HG03520 (cell line): Measurements from ENCODE around the gene IL1A.

ENCODE experiments used
- ATAC-seq: cut with Tn5 transposase; IDR thresholded peaks from one replicate; pipeline ENCODE4 v1.9.1; 2021; ENCODE audit warnings: mild to moderate bottlenecking, moderate library complexity; ENCODE audit not compliant: unreplicated experiment

IL1A gene

DNA sequence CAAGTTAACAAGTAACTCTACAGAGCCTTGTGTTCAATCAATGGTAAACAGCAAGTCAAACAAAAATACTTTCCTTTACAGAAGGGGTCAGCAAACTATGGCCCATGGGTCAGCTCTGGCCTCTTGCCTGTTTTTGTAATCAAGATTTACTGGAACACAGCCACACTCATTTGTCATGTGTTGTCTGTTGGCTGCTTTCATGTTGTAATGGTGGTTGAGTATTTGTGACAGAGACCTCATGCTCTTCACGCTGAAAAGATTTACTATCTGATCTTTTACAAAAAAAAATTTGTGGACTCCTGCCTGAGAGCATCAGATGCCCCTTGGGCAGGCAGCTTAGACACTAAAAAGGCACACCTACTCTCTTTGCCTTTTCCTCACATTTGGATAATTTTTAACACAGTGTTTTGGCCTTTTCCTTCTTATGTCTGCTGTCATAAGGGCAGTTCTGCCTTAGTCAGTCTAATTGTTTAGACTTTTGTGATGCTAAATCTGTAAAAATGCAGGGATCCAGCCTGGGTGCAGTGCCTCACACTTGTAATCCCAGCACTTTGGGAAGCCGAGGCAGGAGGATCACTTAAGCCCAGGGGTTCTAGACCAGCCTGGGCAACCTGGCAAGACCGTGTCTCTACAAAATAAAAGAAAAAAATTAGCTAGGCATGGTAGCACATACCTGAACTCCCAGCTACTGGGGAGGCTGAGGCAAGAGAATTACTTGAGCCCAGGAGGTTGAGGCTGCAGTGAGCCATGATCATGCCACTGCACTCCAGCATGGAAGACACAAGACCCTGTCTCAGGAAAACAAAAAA, 34.0 kb upstream of the IL1A start:
- ATAC-seq = no peak

DNA sequence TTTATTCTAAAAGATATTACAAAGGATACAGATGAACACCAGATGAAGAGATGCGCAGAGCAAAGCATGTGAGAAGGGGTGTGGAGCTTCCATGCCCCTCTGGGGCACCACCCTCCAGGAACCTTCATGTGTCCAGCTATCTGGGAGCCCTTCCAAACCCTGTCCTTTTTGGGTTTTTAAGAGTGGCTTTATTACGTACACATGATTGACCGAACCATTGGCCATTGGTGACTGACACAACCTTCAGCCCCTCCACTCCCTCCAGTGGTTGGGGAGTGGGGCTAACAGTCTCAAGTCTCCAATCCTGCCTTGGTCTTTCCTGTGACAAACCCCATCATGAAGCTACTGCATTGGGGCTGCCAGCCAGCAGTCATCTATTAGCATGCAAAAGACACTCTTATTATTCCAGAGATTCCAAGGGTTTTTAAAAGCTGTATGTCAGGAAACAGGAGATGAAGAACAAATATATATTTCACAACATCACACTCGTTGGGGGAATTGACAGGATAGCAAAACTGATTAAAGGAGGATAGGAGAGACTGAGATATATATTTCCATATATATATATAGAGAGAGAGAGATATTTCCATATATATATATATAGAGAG, 32.9 kb upstream of the IL1A start:
- ATAC-seq = no peak

DNA sequence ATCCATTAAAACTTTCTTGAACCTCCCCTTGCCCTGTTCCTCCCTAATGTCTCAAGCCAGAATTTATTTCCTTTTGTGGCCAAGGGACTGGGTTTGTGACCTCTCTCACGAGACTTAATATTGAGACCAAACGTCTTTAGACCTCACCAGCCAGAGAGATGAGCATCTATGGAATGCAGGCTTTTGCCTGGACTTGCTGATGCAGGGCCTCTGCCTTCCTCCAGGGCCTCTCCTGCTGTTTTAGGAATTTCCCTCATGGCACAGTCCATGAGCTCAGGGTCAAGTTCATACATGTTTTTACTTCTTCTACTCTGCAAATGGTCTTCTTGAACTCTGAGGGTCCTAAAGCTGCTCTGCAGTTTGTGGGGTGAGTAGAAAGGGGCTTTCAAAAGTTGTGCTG, 30.0 kb upstream of the IL1A start:
- ATAC-seq = no peak

DNA sequence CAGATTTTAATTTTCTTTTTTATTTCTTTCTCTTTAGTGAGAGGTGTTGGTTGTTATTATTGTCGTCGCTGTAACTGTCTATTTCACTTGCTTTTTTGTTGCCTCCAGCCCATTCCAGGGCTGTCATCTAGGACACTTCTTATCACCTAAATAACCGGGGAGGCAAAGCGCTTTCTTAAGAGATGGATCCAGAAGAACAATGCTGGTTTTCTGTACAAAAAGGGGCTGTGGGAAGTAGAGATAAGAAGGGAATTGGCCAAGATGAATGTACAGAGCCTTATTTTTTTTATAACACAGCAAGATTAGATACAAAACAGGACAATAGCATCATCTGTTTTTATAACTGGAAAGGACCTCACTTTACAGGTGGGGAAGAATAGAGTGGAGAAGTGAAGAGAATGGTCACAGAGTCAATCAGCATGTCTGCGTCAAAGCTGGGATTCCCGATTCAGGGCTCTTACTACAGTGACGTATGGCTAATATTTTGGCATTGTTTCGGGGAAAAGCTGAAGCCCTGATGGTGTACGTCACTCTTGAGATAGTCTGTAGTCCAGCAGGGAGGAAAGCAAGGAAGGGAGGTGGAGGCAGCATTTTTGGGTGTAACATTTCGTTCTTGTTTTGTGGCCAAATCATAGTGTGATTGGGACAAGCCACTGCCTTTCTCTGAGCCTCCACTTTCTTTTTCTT, 29.1 kb upstream of the IL1A start:
- no peak for ATAC-seq

DNA sequence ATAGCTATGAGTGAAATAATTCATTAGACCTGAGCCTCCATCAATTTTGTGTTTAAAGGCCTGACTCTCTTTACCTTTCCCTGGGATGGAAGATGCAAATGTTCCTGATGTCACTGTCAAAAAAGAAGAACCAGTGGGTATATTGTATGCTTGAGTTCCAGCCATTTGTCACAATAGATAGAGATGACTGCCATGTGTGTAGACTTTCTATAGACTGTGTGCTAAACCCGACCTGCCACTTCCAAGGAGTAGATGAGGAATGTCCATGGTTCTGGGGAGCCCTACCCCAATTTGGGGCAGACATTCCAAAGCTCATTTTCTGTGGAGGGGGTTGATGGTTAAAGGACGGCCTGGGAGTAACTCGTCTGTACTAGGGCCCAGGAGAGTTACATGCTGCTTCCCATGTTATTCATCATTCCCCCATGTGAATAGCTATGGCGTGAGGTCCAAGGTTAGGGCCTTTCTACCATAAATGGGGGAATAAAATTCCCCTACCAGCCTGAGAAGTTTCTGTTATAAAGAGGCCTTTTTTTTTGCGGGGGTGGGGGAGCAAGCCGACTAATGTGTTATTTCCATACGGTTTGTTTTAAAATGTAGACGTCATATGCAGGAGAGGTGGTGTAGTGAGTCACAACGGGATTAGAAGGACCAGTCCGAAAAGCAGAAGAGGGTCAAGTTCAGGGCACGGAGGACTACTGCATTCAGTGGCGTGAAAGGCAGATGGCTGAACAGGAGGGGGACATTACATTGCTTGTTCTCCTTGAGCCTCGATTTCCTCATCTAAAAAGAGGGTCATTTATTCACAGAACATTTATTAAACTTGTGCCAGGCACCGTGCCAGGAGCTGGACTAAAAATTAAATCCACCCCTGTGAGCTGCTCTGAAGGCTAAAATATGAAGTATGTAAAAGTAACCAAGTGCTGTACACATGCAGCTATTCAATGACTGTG, 28.3 kb upstream of the IL1A start:
- peak; percentile 55 for ATAC-seq

DNA sequence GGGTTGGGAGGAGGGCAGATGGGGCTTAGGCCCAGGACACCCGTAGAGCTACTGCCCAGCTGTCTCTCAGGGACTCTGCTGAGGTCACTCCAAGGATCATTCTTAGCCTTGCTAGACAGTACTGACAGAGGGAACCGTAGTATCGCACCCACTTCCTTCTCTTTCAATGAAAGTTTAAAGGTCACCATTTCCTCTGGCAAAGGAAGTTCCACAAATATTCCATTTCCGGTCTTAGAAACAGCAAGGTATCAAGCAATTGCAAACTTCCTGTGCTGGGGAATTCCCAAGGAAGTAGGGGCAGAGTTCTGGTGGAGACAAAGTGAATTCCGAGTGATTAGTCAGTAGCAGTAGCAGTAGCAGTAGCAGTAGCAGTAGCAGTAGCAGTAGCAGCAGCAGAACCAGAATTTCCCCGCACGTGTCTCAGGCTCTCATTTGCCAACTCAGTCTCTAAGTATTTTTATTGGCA, 27.6 kb upstream of the IL1A start:
- no peak for ATAC-seq

DNA sequence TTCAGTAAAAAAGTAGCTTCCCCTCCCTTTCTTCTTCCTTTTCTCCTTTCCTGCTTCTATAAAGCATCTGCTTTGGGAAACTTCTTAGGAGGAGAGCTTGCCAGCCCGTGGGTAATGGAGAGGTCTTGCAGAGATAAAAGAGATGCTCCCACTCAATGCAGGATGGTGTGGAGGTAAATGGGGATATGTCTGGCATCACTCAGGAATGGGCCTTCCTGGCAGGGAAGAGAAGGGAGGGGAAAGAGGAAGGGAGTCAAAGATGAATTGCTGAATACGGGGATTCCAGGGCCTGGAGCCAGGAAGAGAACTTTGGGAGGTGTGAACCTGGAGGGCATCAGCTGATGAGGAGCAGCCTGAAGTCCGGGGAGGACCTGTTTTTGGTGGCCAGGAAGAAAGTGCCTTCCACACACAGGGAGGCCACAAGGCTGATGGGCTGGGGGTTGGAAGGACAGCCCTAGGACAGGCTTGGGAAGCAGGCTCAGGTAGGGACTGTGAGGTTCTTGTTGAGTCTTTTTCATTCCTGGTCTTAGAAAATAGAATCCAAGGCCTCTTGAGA, 27.1 kb upstream of the IL1A start:
- no peak for ATAC-seq

DNA sequence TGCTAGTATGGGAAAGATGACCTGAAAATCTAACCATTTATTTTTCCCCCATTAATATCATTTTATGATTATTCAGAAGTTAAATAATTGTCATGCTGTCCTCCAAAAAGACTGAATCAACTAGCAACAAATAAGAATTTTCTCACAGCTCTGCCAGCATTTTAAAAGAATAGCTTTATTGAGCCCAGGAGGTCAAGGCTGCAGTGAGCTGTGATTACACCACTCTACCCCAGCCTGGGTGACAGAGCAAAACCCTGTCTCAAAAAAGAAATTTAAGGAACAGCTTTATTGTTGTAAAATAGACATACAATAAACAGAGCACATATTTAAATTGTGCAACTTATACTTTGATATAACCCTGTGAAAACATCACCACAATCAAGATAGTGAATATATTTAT, 24.8 kb upstream of the IL1A start:
- no peak for ATAC-seq

DNA sequence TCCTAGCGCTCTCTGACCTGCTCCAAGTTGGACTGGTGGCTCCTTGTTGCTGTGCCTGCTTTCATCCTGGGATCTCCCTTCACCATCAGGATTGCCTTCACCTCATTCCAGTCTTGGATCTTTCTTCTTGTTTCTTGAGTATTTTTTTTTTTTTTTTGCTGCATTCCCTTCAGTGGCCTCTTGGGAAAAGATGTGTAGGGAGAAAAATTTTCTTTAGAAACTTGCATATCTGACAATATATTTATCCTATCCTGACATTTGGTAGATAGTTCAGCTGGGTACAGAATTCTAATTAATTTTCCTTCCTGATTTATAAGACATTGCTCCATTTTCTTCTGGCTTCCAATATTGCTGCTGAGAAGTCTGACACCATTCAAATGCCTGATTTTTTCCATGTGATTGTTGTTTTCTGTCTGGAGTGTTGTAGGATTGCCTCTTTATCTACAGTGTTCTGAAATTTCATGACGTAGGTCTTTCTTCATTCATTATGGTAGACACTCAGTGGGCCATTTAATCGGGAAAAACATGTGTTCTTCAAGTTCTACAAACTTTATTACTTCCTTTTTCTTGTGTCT, 23.0 kb upstream of the IL1A start:
- ATAC-seq = no peak

DNA sequence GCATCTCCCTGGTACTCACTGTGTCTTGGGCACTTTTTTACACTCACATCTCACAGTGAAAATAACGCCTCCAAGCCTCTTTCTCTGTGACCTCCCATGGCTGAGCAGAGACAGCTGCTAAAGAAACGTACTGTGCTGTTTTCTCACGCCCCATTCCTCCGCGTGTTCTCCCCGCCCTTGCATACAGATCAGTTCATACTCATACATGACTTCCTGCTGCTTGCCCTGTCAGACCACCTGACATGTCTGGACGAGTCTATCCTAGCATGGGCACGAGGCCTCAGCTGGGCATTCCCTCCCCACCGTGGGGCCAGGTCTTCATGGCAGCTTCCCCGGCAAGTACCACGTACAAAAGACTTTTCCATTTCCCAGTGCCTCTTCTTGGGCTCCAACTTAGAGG, 21.2 kb upstream of the IL1A start:
- peak; percentile 72 for ATAC-seq

DNA sequence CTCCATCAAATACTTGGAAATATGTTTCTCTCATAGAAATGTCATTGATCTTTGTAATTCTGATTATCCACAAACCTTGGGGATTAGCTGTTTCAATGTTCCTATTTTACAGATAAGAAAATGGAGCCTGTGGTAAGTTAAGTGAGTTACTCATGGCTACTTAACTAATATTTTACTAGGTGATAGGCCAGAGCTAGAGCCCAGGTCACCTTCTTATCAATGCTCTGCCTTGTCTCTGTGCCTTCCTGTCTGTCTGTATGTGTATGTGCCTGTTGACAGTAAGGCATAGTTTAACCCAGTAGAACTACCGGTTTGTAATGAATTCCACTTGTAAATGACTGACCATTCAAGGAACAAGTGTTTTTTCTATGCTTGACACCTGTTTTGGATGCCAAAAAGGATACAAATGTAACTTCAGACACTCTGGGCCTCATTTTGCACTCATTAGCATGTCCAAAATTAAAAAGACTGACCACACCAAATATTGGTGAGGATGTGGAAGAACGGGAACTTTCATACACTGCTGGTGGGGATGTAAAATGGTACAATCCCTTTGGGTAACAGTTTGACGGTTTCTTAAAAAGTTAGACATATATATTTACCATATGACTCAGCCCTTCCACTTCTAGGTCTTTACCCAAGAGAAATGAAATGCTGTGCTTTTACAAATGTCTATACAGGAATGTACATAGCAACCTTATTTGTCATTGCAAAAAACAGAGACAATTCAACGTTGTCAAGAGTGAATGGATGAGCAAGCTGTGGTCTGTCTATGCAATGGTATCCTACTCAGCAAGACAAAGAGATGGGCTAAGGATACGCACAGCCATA, 19.6 kb upstream of the IL1A start:
- ATAC-seq = no peak

DNA sequence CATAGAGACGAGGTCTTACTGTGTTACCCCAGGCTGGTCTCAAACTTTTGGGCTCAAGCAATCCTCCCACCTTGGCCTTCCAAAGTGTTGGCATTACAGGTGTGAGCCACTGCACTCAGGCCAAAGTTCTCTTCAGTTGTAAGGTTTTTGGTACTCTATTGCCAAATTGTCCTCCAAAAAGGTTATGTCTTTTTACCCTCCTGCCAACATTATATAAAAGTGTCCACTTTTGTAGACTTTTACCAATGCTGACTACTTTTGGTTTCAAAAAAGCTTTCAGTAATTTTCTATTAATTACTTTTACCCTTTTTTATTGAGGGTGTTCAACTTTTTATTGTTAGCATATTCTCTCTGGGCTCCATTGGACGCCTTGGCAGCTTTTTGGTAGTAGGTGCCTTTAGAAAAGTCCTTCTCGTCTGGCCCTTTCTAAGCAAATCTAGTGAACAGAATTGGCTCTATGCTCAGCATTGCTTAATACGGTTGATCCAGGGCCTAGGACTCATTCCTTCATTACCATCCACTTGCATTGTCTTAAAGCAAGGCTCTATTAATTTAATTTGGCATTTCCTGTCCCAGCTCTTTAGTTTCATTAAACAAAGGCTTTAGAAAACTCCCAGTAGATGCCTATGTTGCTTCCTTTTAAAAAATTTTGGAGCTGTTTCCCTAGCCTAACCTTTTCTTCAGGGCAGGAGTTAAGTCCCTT, 16.7 kb upstream of the IL1A start:
- no peak for ATAC-seq

DNA sequence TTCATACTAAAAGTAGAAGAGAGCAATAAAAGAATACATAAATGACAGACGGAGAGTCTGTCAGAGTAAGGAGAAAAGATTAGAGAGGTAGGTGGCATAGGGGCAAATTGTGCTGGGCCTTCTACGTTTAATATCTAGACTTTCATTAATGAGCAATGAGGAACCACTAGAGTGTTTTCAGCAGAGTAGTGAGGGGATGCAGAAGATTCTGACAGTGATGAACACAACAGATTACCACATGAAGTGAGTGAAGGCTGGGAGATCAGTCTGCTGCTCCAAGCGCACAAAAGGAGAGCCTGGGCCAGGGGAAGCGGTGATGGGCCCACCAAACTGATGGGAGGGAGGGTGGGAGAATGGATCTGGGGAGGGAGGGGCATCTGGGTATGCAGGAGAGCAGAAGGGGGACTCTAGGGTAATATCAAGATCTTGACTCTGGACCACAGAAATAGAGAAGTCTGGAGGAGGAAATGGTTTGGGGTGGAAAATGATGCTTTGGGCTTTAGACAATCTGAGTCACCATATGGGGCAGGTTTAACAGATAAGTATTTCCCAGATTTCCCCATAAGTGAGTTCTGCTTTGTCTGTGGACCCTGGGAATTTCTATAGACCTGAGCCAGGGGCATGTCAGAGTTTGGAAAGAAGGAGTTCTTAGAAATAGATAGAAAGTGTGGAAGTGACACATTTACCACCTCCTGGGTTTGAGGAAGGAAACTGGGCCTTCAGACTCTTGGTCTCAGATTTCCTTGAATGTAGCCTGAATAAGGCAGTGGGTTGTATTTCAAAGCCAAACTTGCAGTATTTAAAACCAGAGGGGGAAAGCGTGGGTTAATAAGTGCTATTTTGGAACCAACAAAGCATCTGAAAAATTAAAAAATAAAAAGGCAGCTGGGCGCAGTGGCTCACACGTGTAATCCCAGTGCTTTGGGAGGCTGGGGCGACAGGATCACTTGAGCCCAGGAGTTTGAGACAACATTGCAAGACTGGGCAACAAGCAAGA, 15.0 kb upstream of the IL1A start:
- no peak for ATAC-seq

DNA sequence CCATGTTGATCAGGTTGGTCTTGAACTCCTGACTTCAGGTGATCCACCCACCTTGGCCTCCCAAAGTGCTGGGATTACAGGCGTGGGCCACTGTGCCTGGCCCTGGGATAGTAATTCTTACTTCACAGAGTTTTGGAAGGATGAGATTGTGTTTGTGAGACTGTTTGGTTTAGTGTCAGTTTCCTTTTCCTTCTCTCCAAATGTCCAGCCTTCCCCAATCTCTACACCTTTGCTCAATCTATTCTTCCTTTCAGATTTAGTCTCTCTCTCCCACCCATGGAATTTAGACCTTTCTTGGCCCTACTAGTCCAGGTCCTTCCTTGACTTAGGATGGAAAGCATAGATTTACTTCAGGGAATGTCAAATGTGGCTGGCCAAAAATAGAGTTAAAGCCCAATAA, 12.2 kb upstream of the IL1A start:
- ATAC-seq = no peak

DNA sequence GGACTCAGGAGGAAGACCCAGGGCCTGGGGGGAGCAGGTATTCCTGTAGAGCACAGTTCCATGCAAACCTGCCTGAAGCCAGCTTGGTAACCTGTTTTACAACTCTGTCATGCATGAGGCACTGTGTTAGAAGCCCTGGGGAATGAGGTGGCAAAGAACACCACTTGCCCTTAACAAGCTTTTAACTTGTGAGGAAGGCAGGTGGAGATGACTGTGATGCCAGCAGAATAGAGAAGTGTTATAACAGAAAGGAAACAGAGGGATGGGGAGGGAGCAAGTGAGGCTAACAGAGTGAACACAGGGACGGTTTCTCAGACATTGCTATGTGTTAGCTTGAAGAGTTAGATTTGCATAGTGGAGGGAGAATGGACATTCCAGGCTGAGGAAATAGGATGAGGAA, 11.5 kb upstream of the IL1A start:
- no peak for ATAC-seq

DNA sequence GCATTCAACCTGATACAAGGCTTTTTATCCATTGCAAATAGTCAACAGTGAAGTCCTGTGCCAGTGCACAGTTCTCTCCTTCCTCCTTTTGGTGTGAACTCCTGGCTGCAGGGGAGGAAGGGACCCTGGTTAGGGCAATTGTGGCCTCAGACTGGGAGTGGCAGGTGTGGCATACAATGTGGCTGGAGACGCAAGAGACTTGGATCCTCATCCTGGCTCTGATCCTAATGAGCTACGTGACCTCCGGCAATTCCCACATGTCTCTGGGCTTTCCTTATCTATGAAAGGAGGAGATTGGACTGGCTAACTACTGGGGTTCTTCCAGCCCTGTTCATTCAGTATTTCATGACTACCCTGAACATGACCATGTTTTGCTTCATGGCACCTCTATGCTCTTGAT, 10.5 kb upstream of the IL1A start:
- ATAC-seq = no peak

DNA sequence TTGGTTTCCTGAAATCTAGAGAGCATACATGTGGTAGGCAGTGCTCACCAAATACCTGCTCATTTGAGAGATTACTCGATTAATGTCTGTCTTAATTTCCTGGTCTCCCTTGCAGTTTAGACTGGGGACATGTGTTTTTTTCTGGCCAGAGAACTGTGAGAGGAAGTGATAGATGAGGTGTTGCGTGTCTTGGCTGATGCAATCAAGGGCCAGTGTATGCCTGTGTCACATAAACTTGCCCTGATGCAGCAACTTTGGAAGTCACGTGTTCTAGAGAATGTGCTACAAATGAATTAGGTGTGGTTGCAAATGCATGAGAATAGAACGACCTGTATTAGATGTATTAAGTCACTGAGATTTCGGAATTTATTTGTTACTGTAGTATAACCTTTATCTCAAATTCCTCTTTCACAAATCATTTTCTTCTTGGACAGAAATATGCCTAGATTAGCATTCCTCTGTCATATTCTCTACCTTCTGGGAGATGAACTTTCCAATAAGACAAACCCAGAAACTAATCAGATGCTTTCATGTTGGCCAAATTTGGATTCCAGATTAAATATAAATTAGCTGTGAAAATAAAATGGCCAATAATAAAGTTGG, 9.9 kb upstream of the IL1A start:
- ATAC-seq = peak; percentile 81
